Tibial nerve (tissue), 4 donors: Measurements from ENCODE around the gene GLTP.

Experiments used
- EP300 ChIP-seq, 2 donors: sonication (generic); formaldehyde crosslinking; IDR thresholded peaks; one replicate each; pipeline ENCODE4 v1.6.1; 2017; ENCODE audit warnings: antibody characterized with exemption in 2 of 2, mild to moderate bottlenecking in 1 of 2
- TF ChIP-seq, protein P1 (sequence below), 5 experiments: fragments of 200-600 bp in 3 of 5; fragments of 450-650 bp in 2 of 5; sonication (generic) in 3 of 5; IDR thresholded peaks; one replicate each; pipeline ENCODE4 v1.5.1; 2016 to 2019; ENCODE audit warnings: antibody characterized with exemption in 5 of 5, mild to moderate bottlenecking in 3 of 5, moderate library complexity in 2 of 5

DNA sequence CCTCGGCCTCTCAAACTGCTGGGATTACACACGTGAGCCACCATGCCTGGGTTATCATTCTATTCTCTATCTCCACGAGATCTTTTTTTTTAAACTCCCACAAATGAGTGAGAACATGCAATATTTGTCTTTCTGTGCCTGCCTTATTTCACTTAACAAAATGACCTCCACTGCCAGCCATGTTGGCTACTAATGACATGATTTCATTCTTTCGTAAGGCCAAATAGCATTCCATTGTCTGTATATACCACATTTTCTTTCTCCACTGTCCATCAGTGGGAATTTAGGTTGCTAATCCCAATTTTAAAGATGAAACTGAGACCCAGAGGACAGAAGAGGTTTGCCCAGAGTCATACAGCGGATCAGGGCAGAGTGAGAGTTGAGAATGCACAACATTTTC lies 36.2 kb downstream of the GLTP start:
- TF ChIP-seq, protein P1, sequence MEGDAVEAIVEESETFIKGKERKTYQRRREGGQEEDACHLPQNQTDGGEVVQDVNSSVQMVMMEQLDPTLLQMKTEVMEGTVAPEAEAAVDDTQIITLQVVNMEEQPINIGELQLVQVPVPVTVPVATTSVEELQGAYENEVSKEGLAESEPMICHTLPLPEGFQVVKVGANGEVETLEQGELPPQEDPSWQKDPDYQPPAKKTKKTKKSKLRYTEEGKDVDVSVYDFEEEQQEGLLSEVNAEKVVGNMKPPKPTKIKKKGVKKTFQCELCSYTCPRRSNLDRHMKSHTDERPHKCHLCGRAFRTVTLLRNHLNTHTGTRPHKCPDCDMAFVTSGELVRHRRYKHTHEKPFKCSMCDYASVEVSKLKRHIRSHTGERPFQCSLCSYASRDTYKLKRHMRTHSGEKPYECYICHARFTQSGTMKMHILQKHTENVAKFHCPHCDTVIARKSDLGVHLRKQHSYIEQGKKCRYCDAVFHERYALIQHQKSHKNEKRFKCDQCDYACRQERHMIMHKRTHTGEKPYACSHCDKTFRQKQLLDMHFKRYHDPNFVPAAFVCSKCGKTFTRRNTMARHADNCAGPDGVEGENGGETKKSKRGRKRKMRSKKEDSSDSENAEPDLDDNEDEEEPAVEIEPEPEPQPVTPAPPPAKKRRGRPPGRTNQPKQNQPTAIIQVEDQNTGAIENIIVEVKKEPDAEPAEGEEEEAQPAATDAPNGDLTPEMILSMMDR (IDR thresholded peaks at IDR 0.05) = no peak
- no peak for TF ChIP-seq EP300 (IDR thresholded peaks at IDR 0.05)
